ENCODE data around the gene EMX1. TPM values are rescaled to one million over a fixed set of nuclear protein-coding genes. Genes with fewer than 3 reads are reported as not detected.

EMX1 gene
- total and polyA plus RNA-seq, 9 donors = 0.20 to 1.1 (median 0.28) TPM; not detected in 5

DNA sequence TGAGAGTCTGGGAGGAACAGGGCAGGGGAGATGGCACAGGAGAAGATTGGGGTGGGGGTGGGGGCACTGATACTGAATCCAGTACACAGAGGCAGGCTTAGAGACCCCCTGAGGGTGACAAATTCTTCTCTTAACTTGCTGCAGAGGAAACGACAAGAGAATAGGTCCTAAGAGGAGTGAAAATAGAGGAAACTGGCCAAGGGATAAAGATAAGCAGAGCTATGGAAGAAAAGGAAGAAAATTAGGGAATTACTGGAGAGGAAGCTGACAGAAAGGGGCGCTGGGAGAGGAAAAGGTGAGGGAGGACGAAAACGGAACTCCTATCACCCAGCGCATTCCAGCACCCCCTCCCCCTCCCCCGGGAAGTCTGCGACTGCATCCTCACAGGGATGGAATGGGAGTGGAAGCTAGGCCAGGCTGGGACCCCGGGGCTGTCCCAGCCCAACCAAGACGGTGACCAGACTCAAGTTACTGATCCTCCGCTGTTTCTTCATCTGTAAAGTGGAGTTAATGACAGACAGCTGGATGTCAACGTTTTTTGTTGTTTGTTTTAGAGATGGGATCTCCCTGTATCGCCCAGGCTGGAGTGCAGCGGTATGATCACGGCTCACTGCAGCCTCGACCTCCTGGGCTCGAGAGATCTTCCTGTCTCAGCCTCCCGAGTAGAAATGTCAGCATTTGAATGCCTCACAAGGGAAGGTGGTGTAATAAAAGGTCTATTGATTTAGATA, 2.6 kb upstream of the EMX1 start:
- no peak for DNase-seq
- H3K4me3 ChIP-seq = no peak overlapping the region
- no peak overlapping the region for H3K27ac ChIP-seq
- peaks cover 8% of the 10 kb centered on the region for H3K4me1 ChIP-seq (ENCODE audit: insufficient read depth)
- H3K36me3 ChIP-seq = no peaks in the 10 kb centered on the region
- 6 to 14% (median 8%) methylated on average over 17 of the region's 17 CpGs for WGBS, 3 donors
- no peaks in the 10 kb centered on the region for H3K27me3 ChIP-seq
- intact Hi-C loops (cut with DNase I) = no loop called here
- H3K9me3 ChIP-seq = peaks cover 0 to 3% of the 10 kb centered on the region in 2 donors
- TF ChIP-seq EP300 (IDR thresholded peaks at IDR 0.05) (no peak), POLR2A (IDR thresholded peaks at IDR 0.05) (no peak)
- TF ChIP-seq, protein P1, sequence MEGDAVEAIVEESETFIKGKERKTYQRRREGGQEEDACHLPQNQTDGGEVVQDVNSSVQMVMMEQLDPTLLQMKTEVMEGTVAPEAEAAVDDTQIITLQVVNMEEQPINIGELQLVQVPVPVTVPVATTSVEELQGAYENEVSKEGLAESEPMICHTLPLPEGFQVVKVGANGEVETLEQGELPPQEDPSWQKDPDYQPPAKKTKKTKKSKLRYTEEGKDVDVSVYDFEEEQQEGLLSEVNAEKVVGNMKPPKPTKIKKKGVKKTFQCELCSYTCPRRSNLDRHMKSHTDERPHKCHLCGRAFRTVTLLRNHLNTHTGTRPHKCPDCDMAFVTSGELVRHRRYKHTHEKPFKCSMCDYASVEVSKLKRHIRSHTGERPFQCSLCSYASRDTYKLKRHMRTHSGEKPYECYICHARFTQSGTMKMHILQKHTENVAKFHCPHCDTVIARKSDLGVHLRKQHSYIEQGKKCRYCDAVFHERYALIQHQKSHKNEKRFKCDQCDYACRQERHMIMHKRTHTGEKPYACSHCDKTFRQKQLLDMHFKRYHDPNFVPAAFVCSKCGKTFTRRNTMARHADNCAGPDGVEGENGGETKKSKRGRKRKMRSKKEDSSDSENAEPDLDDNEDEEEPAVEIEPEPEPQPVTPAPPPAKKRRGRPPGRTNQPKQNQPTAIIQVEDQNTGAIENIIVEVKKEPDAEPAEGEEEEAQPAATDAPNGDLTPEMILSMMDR (IDR thresholded peaks at IDR 0.05) = no peak

DNA sequence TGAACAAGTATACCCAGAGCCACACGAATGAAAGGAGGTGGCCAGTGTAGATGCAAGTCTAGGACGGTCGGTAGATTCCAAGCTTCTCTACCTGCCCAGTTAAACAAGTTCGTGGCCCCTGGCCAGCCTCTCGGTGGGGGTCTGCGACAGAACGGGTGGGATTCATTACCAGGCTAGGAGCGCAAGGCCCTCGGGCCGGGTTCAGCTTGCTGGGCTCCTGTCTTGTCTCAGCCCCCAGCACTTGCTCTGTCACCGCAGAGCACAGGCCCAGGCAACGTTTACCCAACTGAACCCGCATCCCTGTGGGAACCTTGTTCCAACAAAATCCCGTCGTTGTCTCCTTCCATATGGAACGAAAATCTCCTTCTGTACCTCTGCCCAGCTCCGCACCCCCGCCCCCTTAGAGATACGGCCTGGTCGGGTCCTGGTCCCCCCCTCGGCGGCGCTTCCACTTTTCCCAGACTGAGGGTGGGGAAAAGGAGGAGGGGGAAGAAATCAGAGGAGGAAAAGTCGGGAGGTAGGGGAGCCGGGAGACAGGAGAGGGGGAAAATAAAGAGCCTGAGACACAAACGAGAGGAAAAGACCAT, 1.9 kb upstream of the EMX1 start:
- Histone ChIP-seq H3K4me3 (no peak overlapping the region), H3K9me3 (peaks cover 0 to under 1% of the 10 kb centered on the region in 2 donors), H3K36me3 (no peaks in the 10 kb centered on the region), H3K4me1 (ENCODE audit: insufficient read depth) (peaks cover 9% of the 10 kb centered on the region), H3K27ac (no peak overlapping the region), H3K27me3 (no peaks in the 10 kb centered on the region)
- WGBS, 3 donors = 5 to 7% (median 6%) methylated on average over 21 to 26 of the region's 26 CpGs
- intact Hi-C loops (cut with DNase I) = no loop called here
- no peak for TF ChIP-seq EP300 (IDR thresholded peaks at IDR 0.05)
- TF ChIP-seq, protein P1 (IDR thresholded peaks at IDR 0.05) = no peak
- no peak for TF ChIP-seq POLR2A (IDR thresholded peaks at IDR 0.05)
- DNase-seq = no peak

DNA sequence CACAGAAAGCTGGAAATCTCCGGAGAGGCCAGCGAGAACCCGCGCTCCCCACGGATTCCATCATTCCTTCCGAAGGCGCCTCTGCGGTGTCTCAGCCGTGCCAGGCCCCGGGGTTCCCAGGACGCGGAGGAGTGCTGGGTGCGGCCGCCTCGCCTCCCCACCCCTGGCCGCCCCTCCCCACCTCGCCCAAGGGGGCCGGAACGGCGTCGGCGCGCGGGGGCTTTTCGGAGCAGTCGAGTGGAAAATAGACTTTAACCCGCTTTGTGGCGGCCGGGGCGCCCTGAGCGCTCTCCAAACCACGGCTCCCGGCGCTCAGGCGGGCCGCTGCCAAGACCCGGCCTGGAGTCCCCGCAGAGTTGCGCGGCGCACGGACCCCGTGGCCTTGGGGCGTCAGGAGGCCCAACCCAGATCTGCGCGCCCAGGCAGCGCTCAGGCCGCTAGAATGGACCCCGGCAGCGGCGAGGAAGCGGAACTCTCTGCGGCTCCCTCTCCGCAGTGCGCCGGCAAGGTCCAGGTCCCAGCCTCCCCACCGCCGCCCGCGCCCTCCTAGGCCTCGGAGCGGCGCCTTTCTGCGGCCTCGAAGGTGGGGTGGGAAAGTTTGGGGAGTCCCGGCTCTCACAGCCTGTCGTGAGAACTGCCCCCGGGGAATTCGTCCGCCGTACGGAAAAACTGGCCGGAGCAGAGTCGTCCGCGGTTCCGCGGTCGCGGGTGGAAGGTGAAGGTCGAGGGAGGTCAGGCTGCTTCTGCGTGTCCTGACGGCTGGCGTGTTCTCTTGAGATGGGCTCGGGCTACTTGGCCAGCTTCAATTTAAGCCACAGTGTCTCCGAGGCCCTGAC, 1.2 kb upstream of the EMX1 start:
- Histone ChIP-seq H3K4me1 (ENCODE audit: insufficient read depth) (peaks cover 9% of the 10 kb centered on the region), H3K27me3 (no peaks in the 10 kb centered on the region)
- WGBS, 3 donors = 1 to 2% (median 1%) methylated on average over 62 to 86 of the region's 86 CpGs

DNA sequence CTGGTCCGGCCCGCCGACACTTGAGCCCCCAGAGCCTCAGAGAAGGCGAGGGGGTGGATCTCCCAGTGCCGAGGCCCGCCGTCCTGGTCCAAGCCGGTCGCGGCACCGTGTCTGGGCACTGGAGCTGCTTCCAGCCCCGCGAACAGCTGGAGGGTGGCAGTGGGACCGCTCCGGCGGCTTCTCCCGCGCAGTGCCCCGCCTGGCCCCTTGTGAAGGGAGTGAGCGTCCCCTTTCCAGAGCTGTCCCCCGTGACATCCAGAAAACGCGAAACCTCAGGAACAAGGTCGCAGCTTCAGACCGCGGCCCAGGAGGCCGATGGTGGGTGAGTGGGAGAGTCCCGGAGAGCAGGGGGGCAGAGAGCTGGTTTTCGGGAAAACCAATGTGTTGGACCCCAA, 579 bp upstream of the EMX1 start:
- no peaks in the 10 kb centered on the region for H3K27me3 ChIP-seq
- no peaks in the 10 kb centered on the region for H3K36me3 ChIP-seq
- WGBS, 3 donors = 3 to 4% (median 4%) methylated on average over 21 to 29 of the region's 29 CpGs
- peak overlapping the region; percentile 29 for H3K4me3 ChIP-seq
- no peak overlapping the region for H3K27ac ChIP-seq
- TF ChIP-seq EP300 (IDR thresholded peaks at IDR 0.05) = no peak
- no peak for TF ChIP-seq POLR2A (IDR thresholded peaks at IDR 0.05)
- TF ChIP-seq, protein P1 (IDR thresholded peaks at IDR 0.05) = no peak
- no peaks in the 10 kb centered on the region for H3K9me3 ChIP-seq
- H3K4me1 ChIP-seq (ENCODE audit: insufficient read depth) = peaks cover 9% of the 10 kb centered on the region
- intact Hi-C loops (cut with DNase I) = no loop called here
- no peak for DNase-seq

More for the DNA sequence above, 1.2 kb upstream of the EMX1 start:
- H3K27ac ChIP-seq = no peak overlapping the region
- no peaks in the 10 kb centered on the region for H3K36me3 ChIP-seq
- intact Hi-C loops (cut with DNase I) = no loop called here
- peak in 1 of 5 donors; percentile 39 for DNase-seq
- H3K9me3 ChIP-seq = no peaks in the 10 kb centered on the region
- TF ChIP-seq EP300 (IDR thresholded peaks at IDR 0.05) (no peak), POLR2A (IDR thresholded peaks at IDR 0.05) (no peak)
- TF ChIP-seq, protein P1 (IDR thresholded peaks at IDR 0.05) = no peak
- H3K4me3 ChIP-seq = peak overlapping the region; percentile 29

All from ovary (tissue), 9 donors.